Activated CD8-positive, alpha-beta memory T cell treated with anti-CD3 and anti-CD28 coated beads, Interleukin-2, amount 50 U/mL, for 1 hour (primary cell): ENCODE results near the gene SEPHS1.

Experiments
- DNase-seq: peaks from one replicate; pipeline ENCODE4 v3.0.0-alpha.2; 2020; ENCODE audit errors: extremely low read depth

Gene SEPHS1

GRCh38 chr10:13327534-13327933, 20.6 kb downstream of the SEPHS1 start:
- DNase-seq: no peak

GRCh38 chr10:13322615-13323148, 25.4 kb downstream of the SEPHS1 start:
- no peak for DNase-seq

- DNase-seq: no peak
Observed at GRCh38 chr10:13321576-13321975, 26.5 kb downstream of the SEPHS1 start.

- DNase-seq: no peak
Observed at GRCh38 chr10:13319166-13319565, 28.9 kb downstream of the SEPHS1 start.

- no peak for DNase-seq
Observed at GRCh38 chr10:13317474-13317873, 30.6 kb downstream of the SEPHS1 start.

GRCh38 chr10:13316635-13317311, 31.3 kb downstream of the SEPHS1 start:
- no peak for DNase-seq

GRCh38 chr10:13315361-13315760, 32.7 kb downstream of the SEPHS1 start:
- DNase-seq: no peak

- DNase-seq: no peak
Observed at GRCh38 chr10:13311177-13311575, 36.9 kb downstream of the SEPHS1 start.

- DNase-seq: no peak
Observed at GRCh38 chr10:13310518-13311176, 37.4 kb downstream of the SEPHS1 start.

GRCh38 chr10:13309792-13310191, 38.3 kb downstream of the SEPHS1 start:
- DNase-seq: no peak

- DNase-seq: no peak
Observed at GRCh38 chr10:13308096-13308495, 40.0 kb downstream of the SEPHS1 start.

GRCh38 chr10:13306103-13306502, 42.0 kb downstream of the SEPHS1 start:
- DNase-seq: no peak

GRCh38 chr10:13302821-13303555, 45.1 kb downstream of the SEPHS1 start:
- no peak for DNase-seq

GRCh38 chr10:13299437-13300287, 48.4 kb downstream of the SEPHS1 start, which contains the start of gene PHYH:
Gene PHYH, minus strand, starts transcription at chr10:13300064. Its CDS starts 22 bp downstream, at chr10:13300042.
- DNase-seq: peak; percentile 43

GRCh38 chr10:13298748-13299436, 49.2 kb downstream of the SEPHS1 start:
- no peak for DNase-seq

- no peak for DNase-seq
Observed at GRCh38 chr10:13296476-13296875, 51.6 kb downstream of the SEPHS1 start.

- no peak for DNase-seq
Observed at GRCh38 chr10:13294784-13295183, 53.3 kb downstream of the SEPHS1 start.

GRCh38 chr10:13291821-13292773, 56.0 kb downstream of the SEPHS1 start:
- DNase-seq: no peak

GRCh38 chr10:13291061-13291460, 57.0 kb downstream of the SEPHS1 start:
- DNase-seq: no peak

- DNase-seq: no peak
Observed at GRCh38 chr10:13284050-13284449, 64.0 kb downstream of the SEPHS1 start.
